Activated effector memory CD4-positive, alpha-beta T cell treated with anti-CD3 and anti-CD28 coated beads, Interleukin-2, amount 50 U/mL, for 16 hours (primary cell): ENCODE measurements around the gene PLCXD1.
"Not testable (repeated sequence)": the region's sequence is repeated elsewhere in the genome, so short reads cannot be mapped to it uniquely, and the experiment has no call there.

Experiments used
- DNase-seq: peaks from one replicate; pipeline ENCODE4 v3.0.0-alpha.2; 2020

PLCXD1 gene

DNA sequence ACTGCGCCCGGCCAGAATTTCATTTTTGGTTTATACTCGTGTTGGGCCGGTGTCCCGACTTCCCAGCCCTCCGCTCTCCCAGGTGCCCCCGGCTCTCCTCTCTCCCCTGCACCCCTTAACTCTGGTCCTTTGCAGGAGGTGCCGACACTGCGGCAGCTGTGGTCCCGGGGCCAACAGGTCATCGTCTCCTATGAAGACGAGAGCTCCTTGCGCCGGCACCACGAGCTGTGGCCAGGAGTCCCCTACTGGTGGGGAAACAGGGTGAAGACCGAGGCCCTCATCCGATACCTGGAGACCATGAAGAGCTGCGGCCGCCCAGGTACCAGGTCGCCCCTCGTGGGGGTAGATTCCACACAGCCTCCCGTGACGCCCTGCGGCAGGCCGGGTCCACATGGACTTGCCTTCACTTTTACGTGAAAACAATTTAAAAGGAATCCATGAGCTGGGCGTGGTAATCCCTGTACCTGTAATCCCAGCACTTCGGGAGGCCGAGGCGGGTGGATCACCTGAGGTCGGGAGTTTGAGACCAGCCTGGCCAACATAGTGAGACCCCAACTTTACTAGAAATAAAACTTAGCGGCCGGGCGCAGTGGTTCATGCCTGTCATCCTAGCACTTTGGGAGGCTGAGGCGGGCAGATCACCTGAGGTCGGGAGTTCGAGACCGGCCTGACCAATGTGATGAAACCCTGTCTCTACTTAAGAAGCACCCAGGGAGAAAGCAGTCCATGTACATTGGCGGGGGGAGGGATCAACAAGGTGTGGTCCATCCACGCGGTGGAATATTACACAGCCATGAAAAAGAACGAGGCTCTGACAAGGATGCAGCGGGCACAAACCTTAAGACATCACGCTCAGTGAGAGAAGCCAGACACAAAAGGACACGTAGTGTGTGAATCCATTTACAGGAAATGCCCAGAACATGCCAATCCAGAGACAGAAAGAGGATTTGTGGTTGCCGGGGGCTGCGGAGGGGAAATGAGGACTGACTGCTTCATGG lies 12.0 kb downstream of the PLCXD1 start:
- DNase-seq: peak; percentile 45

DNA sequence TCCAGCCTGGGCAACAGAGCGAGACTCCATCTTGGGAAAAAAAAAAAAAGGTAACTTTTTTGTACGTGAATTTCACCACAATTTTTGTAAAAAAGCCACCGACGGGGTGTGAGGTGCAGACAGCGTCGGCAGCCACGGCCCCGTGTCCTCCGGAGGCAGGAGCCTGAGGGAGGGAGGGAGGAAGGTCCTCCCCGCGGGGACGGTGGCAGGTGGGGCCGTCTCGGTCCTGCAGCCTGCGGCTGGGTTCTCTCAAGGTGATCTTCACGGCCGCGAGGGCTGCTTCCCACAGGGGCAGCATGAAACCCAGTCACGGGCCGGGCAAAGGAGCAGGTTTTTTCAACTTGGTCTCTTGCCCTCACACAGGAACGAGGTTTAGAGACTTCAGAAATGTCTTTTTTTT lies 14.0 kb downstream of the PLCXD1 start:
- no peak for DNase-seq

DNA sequence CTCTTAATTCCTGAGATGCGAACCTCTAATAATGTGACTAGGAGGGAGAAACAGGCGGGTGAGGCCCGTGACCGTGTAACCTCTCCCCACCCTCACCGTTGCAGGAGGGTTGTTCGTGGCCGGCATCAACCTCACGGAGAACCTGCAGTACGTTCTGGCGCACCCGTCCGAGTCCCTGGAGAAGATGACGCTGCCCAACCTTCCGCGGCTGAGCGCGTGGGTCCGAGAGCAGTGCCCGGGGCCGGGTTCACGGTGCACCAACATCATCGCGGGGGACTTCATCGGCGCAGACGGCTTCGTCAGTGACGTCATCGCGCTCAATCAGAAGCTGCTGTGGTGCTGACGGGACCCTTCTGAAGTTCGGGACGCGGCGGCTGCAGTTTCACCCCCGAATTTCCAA lies 17.8 kb downstream of the PLCXD1 start:
- DNase-seq: no peak

DNA sequence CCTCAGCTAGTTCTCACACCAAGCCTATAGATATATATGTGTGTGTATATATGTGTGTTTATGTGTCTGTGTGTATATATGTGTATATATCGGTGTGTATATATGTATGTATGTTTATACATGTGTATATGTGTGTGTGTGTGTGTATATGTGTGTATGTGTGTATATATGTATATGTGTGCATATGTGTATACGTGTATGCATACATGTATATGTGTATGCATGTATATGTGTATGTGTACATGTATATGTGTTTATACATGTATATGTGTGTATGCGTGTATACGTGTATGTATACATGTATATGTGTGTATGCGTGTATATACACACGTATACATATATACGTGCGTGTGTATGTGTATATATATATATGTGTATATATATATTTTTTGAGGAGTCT lies 19.2 kb downstream of the PLCXD1 start:
- no peak for DNase-seq

DNA sequence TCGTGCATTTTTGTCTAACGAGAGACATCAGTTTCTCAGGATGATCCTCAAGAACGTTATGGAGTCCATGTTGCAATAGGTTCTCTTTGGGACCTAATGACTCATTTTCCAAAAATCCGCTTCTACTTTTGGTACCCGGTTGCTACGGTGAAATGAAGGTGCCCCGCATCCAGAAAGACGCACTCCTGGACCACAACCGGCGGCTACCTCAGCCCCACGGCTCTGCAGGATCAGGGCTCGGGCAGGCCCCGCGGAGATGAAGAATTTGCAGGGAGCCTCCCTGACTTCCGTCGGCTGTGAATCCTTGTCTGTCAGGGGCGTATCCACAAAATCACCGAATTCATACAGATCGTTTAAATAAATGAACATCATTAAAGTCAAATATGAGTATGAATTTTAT lies 21.8 kb downstream of the PLCXD1 start:
- DNase-seq: no peak

DNA sequence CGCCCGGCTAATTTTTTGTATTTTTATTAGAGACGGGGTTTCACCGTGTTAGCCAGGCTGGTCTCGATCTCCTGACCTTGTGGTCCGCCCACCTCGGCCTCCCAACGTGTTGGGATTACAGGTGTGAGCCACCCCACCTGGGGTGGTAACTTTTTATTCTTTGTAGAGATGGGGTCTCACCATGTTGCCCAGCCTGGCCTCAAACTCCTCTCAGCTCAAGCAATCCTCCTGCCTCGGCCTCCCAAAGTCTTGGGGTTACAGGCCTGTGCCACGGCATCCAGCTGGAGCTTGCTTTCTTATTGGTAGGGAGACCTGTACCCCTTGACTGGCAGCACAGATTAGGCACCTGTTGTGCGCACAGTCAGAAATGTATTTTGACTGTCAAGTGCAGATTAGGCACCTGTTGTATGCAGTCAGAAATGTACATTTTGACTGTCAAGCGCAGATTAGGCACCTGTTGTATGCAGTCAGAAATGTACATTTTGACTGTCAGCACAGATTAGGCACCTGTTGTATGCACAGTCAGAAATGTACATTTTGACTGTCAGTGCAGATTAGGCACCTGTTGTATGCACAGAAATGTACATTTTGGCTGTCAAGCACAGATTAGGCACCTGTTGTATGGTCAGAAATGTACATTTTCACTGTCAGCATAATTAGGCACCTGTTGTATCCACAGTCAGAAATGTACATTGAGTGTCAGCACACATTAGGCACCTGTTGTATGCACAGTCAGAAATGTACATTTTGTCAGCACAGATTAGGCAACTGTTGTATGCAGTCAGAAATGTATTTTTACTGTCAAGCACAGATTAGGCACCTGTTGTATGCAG lies 24.8 kb downstream of the PLCXD1 start:
- peak; percentile 65 for DNase-seq

DNA sequence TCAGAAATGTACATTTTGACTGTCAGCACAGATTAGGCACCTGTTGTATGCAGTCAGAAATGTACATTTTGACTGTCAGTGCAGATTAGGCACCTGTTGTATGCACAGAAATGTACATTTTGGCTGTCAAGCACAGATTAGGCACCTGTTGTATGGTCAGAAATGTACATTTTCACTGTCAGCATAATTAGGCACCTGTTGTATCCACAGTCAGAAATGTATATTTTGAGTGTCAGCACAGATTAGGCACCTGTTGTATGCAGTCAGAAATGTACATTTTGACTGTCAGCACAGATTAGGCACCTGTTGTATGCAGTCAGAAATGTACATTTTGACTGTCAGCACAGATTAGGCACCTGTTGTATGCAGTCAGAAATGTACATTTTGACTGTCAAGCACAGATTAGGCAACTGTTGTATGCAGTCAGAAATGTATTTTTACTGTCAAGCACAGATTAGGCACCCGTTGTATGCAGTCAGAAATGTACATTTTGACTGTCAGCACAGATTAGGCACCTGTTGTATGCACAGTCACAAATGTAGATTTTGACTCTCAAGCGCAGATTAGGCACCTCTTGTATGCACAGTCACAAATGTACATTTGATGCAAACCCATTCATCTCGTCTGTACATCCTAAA lies 25.6 kb downstream of the PLCXD1 start:
- DNase-seq: not testable (repeated sequence)

DNA sequence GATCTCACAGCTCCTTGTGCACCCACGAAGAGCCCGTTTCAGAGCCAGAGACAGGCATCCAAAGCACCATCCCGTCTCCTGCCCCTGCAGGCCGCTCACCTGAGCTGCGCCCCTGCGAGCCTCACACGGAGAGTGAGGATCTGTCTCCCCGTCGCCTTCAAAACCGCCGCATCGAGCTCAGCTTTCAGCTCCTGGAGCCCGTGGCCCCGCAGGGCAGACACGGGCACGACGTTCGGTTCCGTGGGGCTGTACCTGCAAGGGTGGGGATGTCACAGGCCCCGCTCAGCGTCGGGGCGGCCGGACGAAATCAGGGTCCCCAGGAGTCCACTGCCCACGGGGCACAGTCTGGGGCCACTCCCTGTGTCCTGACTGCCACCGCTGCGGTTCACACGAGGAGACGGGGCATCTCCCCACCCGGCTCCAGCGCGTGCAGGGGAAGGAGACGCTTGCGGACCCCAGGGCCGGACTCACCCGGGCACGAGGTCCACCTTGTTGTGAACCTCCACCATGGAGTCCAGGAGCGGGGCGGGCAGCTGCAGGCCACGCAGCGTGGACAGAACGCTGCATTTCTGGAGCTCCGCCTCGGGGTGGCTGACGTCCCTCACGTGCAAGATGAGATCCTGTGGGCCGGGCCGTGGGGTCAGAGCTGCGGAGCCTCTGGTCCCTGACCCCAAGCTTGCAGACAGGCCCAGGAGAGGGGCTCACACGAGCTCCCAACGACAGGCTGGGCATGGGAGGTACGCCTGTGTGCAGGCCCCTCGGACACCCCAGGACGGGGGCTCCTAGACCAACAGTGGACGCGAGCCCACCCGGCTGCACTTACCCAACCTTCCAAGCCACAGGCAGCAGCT lies 26.3 kb downstream of the PLCXD1 start:
- DNase-seq: peak; percentile 59

DNA sequence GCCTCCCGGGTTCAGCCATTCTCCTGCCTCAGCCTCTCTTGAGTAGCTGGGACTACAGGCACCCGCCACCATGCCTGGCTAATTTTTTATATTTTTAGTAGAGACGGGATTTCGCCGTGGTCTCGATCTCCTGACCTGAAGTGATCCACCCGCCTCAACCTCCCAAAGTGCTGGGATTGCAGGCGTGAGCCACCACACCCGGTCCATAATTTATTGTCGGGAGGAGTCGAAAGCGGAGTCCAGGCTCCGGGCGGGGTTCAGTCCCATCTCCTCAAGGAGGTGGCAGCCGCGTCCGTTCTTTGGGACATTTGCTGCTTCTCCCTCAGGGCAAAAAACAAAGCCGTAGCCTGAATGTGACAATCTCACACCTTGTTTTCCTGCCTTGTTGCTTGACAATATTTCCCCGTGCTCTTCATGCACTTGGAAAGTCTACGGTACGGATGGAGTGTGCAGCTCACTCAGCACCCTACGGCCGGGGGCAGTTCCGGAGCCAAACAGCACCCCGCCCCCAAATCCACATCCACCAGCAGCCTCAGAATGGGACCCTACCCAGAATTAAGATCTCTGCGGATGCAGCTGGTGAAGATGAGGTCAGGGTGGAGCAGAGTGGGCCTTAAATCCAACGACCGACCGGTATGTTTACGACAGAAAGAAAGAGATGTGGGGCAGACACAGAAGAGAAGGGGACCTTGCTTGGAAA lies 27.8 kb downstream of the PLCXD1 start:
- peak; percentile 56 for DNase-seq

DNA sequence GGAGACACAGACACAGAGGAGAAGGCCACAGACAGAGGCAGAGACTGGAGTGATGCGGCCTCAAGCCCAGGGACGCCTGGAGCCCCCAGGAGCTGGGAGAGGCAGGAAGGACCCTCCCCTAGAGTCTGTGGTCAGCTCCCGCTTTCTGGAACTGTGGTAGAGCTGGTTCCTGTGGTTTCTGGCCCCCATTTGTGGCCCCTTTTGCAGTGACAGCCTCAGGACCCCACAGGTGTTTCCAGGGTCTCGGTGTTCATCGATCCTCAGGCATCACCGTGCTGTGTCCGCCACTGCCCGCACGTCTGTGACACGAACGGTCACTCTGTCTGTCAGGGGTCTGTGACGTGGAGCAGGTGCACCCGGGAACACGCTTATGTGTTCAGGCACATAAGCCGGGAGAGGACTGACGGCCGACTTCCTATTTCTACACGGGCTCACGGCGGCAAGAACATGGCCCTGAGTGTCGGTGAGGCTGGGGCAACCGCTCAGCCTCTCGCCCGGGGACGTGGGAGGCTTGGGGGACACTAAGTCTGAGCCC lies 29.5 kb downstream of the PLCXD1 start:
- peak; percentile 58 for DNase-seq

DNA sequence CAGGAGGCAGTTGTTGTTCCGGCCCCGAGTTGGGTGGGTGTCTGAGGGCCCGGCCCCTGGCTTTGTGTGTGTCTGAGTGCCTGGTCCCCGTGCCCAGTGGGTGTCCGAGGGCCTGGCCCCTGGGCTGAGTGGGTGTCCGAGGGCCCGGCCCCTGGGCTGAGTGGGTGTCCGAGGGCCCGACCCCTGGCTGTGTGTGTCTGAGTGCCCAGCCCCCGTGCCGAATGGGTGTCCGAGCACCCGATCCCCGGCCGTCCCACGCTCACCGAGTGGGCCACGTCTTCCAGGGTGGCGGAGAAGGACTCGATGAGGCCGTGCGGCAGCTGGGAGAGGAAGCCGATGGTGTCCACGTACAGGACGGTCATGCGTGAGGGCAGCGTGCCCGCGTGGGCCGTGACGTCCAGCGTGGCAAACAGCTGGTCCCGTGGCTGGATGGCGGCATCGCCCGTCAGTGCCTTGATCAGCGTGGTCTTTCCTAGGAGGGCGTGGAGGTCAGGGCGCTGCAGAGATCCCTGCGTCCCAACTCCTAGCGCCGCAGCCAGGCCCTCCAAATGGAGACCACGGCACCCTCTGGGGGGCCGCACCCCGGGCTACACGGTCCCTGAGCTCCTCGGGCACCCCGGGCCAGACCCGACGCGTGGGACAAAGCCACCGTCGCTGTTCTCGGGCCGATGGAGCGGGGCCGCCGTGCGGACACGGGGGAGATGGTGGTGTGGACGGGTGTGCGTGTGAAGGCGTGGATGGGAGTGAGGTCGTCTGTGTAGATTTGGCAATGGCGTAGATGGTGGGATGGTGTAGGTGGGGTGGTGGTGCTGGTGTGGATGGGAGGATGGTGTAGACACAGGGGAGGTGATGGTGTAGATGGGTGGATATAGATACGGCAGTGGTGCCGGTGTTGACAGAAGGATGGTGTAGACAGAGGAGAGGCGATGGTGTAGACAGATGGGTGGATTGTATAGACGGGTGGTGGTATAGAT lies 30.3 kb downstream of the PLCXD1 start:
- DNase-seq: peak; percentile 55

DNA sequence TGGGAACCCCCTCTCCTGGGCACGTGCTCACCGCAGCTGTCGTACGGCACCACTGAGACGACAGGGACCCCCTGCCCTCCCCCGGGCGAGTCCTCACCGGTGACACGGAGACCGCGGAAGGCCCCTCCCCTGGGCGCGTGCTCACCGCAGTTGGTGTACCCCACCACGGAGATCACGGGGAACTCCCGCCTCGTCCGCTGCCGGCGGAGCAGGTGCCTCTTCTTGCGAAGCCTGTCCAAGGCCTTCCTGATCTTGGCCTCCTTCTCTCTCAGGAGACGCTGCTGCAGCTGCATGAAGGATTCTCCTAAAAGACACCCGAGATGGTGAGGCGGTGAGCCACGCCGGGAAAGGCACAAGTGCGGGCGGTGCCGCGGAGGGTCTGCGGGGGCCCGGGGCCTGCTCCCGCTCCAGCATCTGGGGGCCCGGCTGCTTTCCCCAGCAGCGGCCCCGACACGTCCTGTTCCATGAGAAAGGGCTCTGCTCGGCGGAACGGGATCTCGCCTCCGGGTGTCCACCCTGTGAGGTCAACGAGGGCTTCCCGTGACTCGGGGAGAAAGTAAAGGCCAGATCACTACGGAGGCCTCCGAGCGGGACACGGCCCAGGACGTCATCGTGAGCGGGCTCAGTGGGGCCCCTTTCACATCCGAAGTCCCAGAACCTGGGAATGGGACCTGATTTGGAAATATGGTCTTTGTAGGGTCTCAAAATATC lies 31.6 kb downstream of the PLCXD1 start:
- no peak for DNase-seq

DNA sequence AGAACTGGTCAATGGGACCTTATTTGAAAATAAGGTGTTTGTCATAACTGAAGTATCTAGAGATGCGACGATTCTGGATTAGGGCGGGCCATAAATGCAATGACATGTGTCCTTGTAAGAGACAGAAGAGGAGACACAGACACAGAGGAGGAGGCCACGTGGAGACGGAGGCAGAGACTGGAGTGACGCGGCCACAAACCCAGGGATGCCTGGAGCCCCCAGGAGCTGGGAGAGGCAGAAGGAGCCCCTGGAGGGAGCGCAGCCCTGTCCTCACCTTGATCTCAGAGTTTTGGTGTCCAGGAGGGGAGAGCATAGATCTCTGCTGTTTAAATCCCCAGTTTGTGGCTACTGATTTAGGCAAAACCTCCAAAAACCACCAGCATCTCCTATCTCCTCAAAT lies 32.4 kb downstream of the PLCXD1 start:
- no peak for DNase-seq

DNA sequence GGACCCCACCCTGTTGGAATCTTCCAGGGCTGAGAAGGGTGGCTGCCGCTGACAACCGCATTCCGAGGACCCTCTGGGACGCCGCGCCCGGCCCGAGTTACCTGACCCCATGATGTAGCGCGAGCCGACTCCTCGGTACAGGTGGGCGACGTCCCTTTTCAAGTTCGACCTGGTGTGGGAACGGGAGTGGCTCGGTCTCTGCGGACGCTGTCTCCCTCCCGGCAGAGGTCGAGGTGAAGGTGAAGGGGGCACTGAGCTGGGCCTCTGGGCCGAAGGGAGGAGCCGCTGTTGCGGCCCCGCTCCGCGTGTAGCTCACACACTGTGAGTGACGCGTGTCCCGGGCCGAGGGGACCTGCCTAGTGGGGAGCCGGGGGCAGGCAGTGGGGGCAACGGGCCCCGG lies 32.9 kb downstream of the PLCXD1 start:
- DNase-seq: no peak

DNA sequence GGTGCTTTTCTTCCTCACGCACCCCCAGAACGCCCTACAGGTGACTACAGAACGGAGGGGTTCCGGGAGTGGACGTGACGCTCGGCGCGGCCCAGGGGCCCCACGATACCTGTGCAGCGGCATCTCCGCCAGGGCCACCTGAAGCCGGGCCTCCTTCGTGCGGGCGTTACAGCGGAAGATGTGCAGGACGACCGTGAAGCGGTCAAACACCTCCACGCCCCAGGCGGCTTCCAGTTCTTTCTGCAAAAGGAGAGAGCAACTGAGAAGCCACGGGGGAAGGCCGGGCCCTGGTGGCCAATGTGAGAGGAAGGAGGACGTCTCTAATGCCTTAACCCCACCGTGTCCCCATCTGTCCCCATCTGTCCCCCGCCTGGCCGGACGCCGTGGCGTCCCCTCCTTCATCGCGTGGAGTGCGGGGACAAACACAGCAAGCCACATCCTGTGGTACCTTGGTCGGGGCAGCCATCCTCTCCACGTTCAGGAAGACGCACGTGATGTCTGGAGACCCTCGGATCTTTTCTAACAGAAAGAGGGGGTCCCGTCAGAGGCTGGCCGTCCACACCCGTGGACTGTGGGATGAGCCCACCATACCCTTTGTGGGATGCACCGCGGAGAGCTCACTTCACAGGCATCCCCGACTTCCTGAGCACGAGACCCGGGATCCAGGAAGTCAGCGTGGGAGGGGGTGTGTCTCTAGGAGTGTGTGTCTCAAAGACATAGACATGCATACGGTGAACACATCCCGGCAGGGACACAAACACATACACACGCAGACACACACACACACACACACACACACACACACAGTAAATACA lies 33.8 kb downstream of the PLCXD1 start:
- DNase-seq: peak; percentile 62

DNA sequence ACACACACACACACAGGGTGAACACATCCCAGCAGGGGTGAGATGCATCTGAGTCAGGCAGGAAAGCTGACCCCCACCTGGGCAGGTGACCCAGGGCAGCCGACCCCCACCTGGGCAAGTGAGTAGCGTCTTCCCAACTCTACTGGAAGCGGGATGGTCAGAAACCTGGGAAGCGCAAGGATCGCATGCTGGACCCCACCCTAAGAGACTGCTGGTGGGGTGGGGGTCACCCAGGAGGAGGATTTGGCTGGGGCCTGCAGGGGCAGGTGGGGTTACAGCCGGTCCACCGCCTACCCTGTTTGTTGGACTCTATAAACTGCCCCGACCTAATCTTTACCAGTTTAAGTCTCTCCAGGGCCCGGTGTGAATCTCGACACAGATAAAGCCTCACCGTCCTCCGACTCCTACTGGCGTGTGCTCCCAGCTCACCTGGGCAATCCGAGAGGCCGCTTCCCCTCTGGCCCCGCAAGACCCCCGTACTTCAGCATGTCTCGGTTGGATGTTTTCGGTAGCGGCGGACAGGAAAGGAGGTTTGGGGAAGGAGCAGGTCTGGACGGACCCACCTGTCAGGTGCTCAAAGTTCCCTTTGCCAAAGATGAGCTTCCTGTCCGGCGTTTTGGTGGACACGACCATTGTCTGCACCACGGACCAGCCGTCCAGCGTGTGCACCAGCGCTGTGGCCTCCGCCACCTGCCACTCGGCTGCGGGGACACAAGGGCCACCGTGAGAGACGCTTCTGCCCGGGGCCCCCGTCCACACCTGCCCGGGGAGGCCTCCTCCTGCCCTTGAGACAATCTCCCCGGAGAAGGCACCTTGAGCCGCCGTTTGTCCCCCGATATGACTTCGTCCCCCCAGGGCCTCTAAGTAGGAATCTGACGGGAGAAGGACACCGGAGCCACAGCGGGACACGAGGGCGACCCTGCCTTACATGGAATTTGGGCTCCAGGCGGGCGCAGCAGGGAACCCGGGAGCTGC lies 35.5 kb downstream of the PLCXD1 start:
- peak; percentile 66 for DNase-seq

DNA sequence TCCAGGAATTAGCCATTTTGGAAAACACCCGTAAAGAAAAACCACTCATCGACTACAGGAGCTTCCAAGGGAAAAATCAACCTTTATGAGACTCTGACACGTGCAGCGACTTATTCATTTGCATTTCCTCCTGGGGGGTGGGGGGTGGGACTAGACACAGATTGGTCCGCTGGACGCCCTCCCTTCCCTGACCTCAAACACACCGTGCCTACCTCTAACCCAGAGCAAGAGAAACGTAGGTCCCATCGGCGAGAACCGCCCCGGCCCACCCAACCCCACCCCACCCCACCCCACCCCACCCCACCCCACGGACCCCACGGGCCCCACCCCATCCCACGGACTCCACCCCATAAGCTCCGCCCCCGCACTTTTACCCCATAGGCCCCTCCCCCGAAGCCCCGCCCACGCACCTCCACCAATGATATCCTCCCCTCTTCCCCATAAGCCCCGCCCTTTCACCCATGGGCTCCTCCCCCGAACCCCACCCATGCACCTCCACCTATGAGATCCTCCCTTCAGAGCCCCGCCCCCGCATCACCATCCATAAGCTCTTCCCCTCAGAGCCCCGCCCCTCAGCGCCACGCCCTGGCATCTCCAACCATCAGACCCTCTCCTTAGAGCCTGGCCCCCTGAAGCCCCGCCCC lies 36.4 kb downstream of the PLCXD1 start:
- no peak for DNase-seq
